Measurements from ENCODE around the gene TCF7L2. TPM values are rescaled to one million over a fixed set of nuclear protein-coding genes. Genes with fewer than 3 reads are reported as not detected.

The TCF7L2 gene
- total RNA-seq, 1 experiment from 2014 or later: 45.2 TPM

GRCh38 chr10:113126229-113127201, 176.5 kb downstream of the TCF7L2 start:
- POLR2A ChIA-PET: interaction anchor here (0.5 to 0.7 kb wide), 2 partner anchors 15 to 49 kb away, joined by 3 to 6 read pairs; no protein-coding TSS in a partner anchor
- H3K9me3 ChIP-seq (ENCODE audit: control insufficient read depth, insufficient read depth, low read depth, low read length): no peaks in the 10 kb centered on the region
- CTCF ChIA-PET: interaction anchor here (0.6 to 0.7 kb wide), 2 partner anchors 304 to 985 kb away, joined by 4 to 7 read pairs; no protein-coding TSS in a partner anchor
- TF ChIP-seq, protein P1, sequence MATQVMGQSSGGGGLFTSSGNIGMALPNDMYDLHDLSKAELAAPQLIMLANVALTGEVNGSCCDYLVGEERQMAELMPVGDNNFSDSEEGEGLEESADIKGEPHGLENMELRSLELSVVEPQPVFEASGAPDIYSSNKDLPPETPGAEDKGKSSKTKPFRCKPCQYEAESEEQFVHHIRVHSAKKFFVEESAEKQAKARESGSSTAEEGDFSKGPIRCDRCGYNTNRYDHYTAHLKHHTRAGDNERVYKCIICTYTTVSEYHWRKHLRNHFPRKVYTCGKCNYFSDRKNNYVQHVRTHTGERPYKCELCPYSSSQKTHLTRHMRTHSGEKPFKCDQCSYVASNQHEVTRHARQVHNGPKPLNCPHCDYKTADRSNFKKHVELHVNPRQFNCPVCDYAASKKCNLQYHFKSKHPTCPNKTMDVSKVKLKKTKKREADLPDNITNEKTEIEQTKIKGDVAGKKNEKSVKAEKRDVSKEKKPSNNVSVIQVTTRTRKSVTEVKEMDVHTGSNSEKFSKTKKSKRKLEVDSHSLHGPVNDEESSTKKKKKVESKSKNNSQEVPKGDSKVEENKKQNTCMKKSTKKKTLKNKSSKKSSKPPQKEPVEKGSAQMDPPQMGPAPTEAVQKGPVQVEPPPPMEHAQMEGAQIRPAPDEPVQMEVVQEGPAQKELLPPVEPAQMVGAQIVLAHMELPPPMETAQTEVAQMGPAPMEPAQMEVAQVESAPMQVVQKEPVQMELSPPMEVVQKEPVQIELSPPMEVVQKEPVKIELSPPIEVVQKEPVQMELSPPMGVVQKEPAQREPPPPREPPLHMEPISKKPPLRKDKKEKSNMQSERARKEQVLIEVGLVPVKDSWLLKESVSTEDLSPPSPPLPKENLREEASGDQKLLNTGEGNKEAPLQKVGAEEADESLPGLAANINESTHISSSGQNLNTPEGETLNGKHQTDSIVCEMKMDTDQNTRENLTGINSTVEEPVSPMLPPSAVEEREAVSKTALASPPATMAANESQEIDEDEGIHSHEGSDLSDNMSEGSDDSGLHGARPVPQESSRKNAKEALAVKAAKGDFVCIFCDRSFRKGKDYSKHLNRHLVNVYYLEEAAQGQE (IDR thresholded peaks at IDR 0.05; ENCODE audit: insufficient read depth in 1 of 2, low read depth in 2 of 2, low read length in 1 of 2): no peak
- TF ChIP-seq TCF7L2 (IDR thresholded peaks at IDR 0.05; ENCODE audit: low read depth, low read length) (0 out of 2 replicates have a peak, but pooled peaks have one; percentile 47), POLR2AphosphoS5 (IDR thresholded peaks at IDR 0.05; ENCODE audit: low read depth, low read length) (peak; percentile 40; the same call in 1 of the 2 replicates), SIN3A (IDR thresholded peaks at IDR 0.05; ENCODE audit: borderline replicate concordance, insufficient read depth, low read depth, low read length) (peak; percentile 78; the same call in 1 of the 2 replicates)
- TF ChIP-seq, protein P2, sequence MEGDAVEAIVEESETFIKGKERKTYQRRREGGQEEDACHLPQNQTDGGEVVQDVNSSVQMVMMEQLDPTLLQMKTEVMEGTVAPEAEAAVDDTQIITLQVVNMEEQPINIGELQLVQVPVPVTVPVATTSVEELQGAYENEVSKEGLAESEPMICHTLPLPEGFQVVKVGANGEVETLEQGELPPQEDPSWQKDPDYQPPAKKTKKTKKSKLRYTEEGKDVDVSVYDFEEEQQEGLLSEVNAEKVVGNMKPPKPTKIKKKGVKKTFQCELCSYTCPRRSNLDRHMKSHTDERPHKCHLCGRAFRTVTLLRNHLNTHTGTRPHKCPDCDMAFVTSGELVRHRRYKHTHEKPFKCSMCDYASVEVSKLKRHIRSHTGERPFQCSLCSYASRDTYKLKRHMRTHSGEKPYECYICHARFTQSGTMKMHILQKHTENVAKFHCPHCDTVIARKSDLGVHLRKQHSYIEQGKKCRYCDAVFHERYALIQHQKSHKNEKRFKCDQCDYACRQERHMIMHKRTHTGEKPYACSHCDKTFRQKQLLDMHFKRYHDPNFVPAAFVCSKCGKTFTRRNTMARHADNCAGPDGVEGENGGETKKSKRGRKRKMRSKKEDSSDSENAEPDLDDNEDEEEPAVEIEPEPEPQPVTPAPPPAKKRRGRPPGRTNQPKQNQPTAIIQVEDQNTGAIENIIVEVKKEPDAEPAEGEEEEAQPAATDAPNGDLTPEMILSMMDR (IDR thresholded peaks at IDR 0.05): peak; percentile 99
- no TSS peak for BruUV-seq (replicated peaks)
- no peaks in the 10 kb centered on the region for H3K27me3 ChIP-seq (ENCODE audit: control insufficient read depth, insufficient read depth, low read length)
- H3K4me1 ChIP-seq (ENCODE audit: control insufficient read depth, insufficient read depth, low read length): peaks cover 48% of the 10 kb centered on the region
- DNase-seq (ENCODE audit: low read depth, low spot score) (peak; percentile 25), ATAC-seq (peak; percentile 100)
- no peaks in the 10 kb centered on the region for H3K36me3 ChIP-seq (ENCODE audit: control insufficient read depth, insufficient read depth, low read length)
- H3K27ac ChIP-seq (ENCODE audit: low read length): peak overlapping the region; percentile 83
- intact Hi-C loops (cut with micrococcal nuclease; ENCODE audit: unreplicated experiment) (loop anchor here (2.0 to 10.0 kb wide), 2 partner anchors 166 to 562 kb away; no protein-coding TSS in a partner anchor), in situ Hi-C loops (cut with HindIII; ENCODE audit: low pct_unique_long_range_greater_than_20kb, low sequenced_read_pairs) (no loop called here)
- peak overlapping the region; percentile 23 to 51 for H3K4me3 ChIP-seq (ENCODE audit: low read depth in 2 of 2, low read length in 2 of 2)

GRCh38 chr10:113127261-113127900, 177.3 kb downstream of the TCF7L2 start:
- CTCF ChIA-PET: interaction anchor here (0.6 to 0.7 kb wide), 4 partner anchors 71 to 984 kb away, joined by 3 to 12 read pairs (median 4); no protein-coding TSS in a partner anchor

More at GRCh38 chr10:113127261-113127900, 177.3 kb downstream of the TCF7L2 start:
- H3K4me3 ChIP-seq (ENCODE audit: low read depth in 2 of 2, low read length in 2 of 2): peak overlapping the region; percentile 23 to 46; a peak in 3 of 4 replicates
- H3K4me1 ChIP-seq (ENCODE audit: control insufficient read depth, insufficient read depth, low read length): peaks cover 53% of the 10 kb centered on the region
- DNase-seq (ENCODE audit: low read depth, low spot score) (no peak), ATAC-seq (no peak)
- H3K27me3 ChIP-seq (ENCODE audit: control insufficient read depth, insufficient read depth, low read length): no peaks in the 10 kb centered on the region
- POLR2A ChIA-PET: interaction anchor here (0.6 kb wide), 1 partner anchor 509 kb away, joined by 8 read pairs; no protein-coding TSS in a partner anchor
- H3K27ac ChIP-seq (ENCODE audit: low read length): peak overlapping the region; percentile 83
- H3K9me3 ChIP-seq (ENCODE audit: control insufficient read depth, insufficient read depth, low read depth, low read length): no peaks in the 10 kb centered on the region
- H3K36me3 ChIP-seq (ENCODE audit: control insufficient read depth, insufficient read depth, low read length): no peaks in the 10 kb centered on the region
- TF ChIP-seq, protein P2 (IDR thresholded peaks at IDR 0.05): no peak
- TF ChIP-seq, protein P1 (IDR thresholded peaks at IDR 0.05; ENCODE audit: insufficient read depth in 1 of 2, low read depth in 2 of 2, low read length in 1 of 2): no peak
- no peak for TF ChIP-seq POLR2AphosphoS5 (IDR thresholded peaks at IDR 0.05; ENCODE audit: low read depth, low read length)
- TF ChIP-seq TCF7L2 (IDR thresholded peaks at IDR 0.05; ENCODE audit: low read depth, low read length): no peak
- no peak for TF ChIP-seq SIN3A (IDR thresholded peaks at IDR 0.05; ENCODE audit: borderline replicate concordance, insufficient read depth, low read depth, low read length)
- TSS peak; percentile 19 for BruUV-seq (replicated peaks)
- intact Hi-C loops (cut with micrococcal nuclease; ENCODE audit: unreplicated experiment) (loop anchor here (2.0 to 10.0 kb wide), 2 partner anchors 167 to 563 kb away; no protein-coding TSS in a partner anchor), in situ Hi-C loops (cut with HindIII; ENCODE audit: low pct_unique_long_range_greater_than_20kb, low sequenced_read_pairs) (no loop called here)
